NCI-H146 treated with DMSO at 0.1 percent for 48 hours (cell line): Measurements from ENCODE around the gene ACBD4.

Experiments used
- DNase-seq: peaks from one replicate; lab custom pipeline; 2025; ENCODE audit not compliant: unreplicated experiment; lab: John Stamatoyannopoulos, UW

Gene ACBD4

GRCh38 chr17:45135192-45135977 lies at the start of gene ACBD4:
ACBD4 (plus strand) TSS chr17:45135687; CDS start chr17:45136145, 458 bp downstream.
- DNase-seq = peak; percentile 93

GRCh38 chr17:45086391-45086790 lies 49.1 kb upstream of the ACBD4 start:
- no peak for DNase-seq

- no peak for DNase-seq
These were observed 48.5 kb upstream of the ACBD4 start for GRCh38 chr17:45086865-45087503.

GRCh38 chr17:45087504-45087975 lies 47.9 kb upstream of the ACBD4 start:
- DNase-seq = no peak

- no peak for DNase-seq
These were observed 47.5 kb upstream of the ACBD4 start for GRCh38 chr17:45087978-45088377.

GRCh38 chr17:45088741-45089140 lies 46.7 kb upstream of the ACBD4 start:
- no peak for DNase-seq

GRCh38 chr17:45090711-45091110 lies 44.8 kb upstream of the ACBD4 start:
- no peak for DNase-seq

- DNase-seq = no peak
These were observed 43.6 kb upstream of the ACBD4 start for GRCh38 chr17:45091778-45092425.

- no peak for DNase-seq
These were observed 42.5 kb upstream of the ACBD4 start for GRCh38 chr17:45092911-45093430.

GRCh38 chr17:45093444-45094110 lies 41.9 kb upstream of the ACBD4 start:
- DNase-seq = no peak

GRCh38 chr17:45096141-45096540 lies 39.3 kb upstream of the ACBD4 start:
- no peak for DNase-seq

GRCh38 chr17:45096926-45097325 lies 38.6 kb upstream of the ACBD4 start:
- no peak for DNase-seq

GRCh38 chr17:45098081-45098868 lies 37.2 kb upstream of the ACBD4 start:
- no peak for DNase-seq

GRCh38 chr17:45098869-45099616 lies 36.4 kb upstream of the ACBD4 start:
- peak; percentile 36 for DNase-seq

GRCh38 chr17:45101546-45101882 lies 34.0 kb upstream of the ACBD4 start:
- DNase-seq = no peak

GRCh38 chr17:45101883-45102811 lies 33.3 kb upstream of the ACBD4 start:
- DNase-seq = no peak

- no peak for DNase-seq
These were observed 32.6 kb upstream of the ACBD4 start for GRCh38 chr17:45102856-45103255.

GRCh38 chr17:45103269-45103795 lies 32.2 kb upstream of the ACBD4 start:
- DNase-seq = no peak
